DMS153 (cell line): ENCODE measurements around the gene HMGN4.

ENCODE experiments used
- DNase-seq: peaks from one replicate; lab custom pipeline; 2025; lab: John Stamatoyannopoulos, UW

HMGN4 gene

GRCh38 chr6:26577720-26578072, 39.5 kb downstream of the HMGN4 start:
- DNase-seq, result no peak

GRCh38 chr6:26578279-26578678, 40.1 kb downstream of the HMGN4 start:
- DNase-seq, result no peak

- no peak for DNase-seq
Observed at GRCh38 chr6:26578741-26579140, 40.6 kb downstream of the HMGN4 start.

- DNase-seq, result no peak
Observed at GRCh38 chr6:26581164-26581915, 43.2 kb downstream of the HMGN4 start.

GRCh38 chr6:26588965-26589364, 50.8 kb downstream of the HMGN4 start:
- DNase-seq, result no peak

- DNase-seq, result no peak
Observed at GRCh38 chr6:26592649-26593048, 54.5 kb downstream of the HMGN4 start.

GRCh38 chr6:26593278-26594130, 55.3 kb downstream of the HMGN4 start:
- DNase-seq, result no peak

GRCh38 chr6:26594131-26594498, 55.9 kb downstream of the HMGN4 start:
- no peak for DNase-seq

GRCh38 chr6:26594730-26595632, 56.8 kb downstream of the HMGN4 start:
- no peak for DNase-seq

- DNase-seq, result peak; percentile 71
Observed at GRCh38 chr6:26595669-26596269, 57.6 kb downstream of the HMGN4 start.
